H54 (cell line): Measurements from ENCODE around the gene RAD51B.

Experiments
- DNase-seq: peaks from one replicate; pipeline ENCODE4 v3.0.0; 2011; ENCODE audit warnings: low spot score, mixed read lengths; ENCODE audit not compliant: insufficient read length
- FAIRE-seq: peaks from 3 replicates; lab custom pipeline; 2011; peaks lifted over from hg19 to GRCh38; lab: Jason Lieb, UNC
- POLR2A ChIP-seq: IDR thresholded peaks from 2 replicates; pipeline ENCODE4 v1.6.1; 2011; ENCODE audit warnings: low read depth, mild to moderate bottlenecking, low read length

Gene RAD51B

DNA sequence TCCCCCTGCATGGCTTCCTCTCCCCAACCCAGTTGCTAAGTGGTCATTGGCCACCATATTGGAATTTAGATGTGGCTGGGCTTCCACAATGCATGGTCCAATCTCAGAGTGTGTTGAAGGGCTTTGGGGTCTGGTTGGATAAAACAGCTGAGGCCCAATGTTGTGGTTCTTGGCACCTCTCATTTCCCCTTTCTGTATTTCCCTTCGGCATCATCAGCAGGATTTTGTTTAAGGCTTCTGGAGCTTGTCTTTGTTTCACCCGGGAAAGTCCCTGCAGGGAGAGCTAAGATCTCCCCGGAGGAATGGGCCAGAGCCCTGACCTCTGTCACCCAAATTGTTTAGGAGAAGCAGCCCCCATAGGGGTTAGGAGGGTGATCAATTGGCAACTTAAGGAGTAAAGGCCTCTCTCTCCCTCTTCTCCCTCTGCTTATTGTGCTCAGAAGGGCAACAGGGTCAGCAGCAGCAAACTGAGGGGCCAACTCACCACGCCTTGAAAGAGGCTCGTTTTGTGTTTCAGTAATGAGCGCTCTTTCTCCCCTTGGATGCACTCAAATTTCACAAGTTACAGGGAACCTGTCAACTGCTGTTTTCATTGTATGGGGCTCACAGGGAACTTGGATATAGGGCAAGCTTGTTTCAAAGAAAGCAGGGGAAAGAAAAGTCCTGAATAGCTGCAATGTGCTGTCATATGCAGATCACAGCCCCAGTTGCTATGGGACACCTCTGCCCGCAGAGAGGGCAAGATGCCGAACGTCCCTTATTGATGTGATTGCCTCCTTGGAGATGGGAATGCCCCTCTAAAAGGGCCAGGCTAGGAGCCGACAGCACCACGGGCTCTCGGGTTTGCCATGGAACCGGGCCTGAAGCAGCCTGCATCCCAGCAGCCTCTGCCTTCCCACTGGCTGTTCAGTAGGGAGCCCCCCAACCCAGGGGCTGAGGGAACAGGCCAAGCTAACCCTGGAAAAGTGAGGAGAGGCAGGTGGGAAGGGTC, 749.6 kb downstream of the RAD51B start:
- no peak for TF ChIP-seq POLR2A
- no peak for DNase-seq
- no peak for FAIRE-seq

DNA sequence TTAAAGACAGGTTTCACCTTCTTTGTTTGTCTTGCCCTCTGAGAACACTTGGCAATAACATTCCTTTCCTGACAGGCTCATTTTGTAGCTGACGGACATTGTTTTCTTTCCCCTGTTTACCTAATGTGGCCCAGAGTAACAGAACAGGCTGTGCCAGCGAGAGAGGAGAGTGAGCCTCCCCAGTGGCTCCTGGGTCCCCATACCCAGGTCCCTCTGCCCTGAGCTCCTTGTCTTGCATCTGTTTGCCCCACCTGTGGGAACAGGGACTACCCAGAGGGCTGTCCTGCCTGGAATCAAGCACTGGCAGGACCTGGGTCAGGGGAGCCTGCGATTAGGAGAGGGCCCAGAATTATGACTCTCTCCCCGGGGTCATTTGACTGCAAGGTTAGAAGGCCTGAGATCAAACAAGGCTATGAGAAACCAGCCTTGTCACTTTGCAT, 750.4 kb downstream of the RAD51B start:
- TF ChIP-seq POLR2A: no peak
- FAIRE-seq (no peak), DNase-seq (no peak)

DNA sequence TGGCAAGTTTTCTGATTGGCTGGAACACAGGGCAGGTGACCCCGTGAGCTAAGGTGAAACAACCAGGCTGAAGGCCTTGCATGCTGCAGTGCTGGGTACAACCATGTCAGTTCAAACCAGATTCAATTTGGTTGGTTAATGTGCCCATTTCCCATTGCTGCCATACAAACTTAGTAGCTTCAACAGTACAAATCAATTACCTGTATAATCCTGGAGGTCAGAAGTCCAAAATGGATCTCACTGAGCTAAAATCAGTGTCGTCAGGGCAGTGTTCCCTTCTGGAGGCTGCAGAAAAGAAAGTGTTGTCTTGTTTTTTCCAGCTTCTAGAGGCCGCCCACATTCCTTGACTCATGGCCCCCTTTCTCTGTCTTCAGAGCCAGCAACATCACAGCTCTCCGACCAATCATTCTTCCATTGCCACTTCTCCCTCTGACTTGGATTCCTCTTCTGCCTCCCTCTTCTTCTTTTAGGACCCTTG, 751.6 kb downstream of the RAD51B start:
- DNase-seq: no peak
- no peak for FAIRE-seq
- no peak for TF ChIP-seq POLR2A

DNA sequence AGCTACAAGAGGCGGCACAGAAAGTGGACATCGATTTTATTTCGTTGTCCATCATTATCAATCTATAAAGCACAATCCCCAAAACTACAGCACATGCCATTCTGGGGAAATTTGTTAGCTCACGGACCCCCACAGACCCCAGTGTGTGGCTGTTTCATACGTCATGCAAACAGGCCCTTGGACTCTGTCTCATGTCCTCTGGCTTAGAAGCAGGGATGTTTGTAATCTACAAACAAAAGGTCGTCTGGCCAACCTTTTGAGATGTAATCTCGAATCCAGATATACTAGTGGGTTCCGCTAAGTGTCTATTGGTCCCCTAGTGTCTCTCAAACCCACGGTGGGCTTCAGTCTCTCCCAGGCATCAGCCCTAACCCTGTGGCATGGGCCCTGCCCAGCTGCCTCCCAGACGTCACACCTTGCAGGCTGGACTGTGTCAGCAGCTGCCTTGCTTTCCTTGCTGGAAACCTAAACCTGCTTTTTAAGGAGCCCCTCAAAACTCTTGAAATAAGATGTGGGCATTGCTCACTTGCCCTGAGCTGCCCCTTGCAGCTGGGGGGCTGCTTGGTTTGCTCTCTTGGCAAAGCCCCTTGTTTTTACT, 752.4 kb downstream of the RAD51B start:
- DNase-seq (no peak), FAIRE-seq (no peak)
- no peak for TF ChIP-seq POLR2A

DNA sequence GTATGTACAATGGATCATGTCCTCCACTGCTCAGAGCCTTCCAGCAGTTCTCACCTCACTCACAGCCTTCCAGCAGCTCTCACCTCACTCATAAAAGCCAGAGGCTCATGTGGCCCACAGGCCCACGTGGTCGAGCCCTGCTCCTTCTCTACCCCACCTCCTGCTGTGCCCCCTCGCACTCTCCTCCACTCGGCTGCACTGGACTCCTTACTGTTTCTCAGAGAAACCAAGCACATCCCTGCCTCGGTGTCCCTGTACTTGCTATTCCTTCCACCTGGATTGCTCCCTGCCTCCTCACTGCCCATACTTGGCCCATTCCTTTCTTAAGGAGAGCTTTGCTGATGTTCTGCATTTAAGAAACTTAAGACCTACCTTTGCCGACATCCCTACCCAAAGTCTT, 753.5 kb downstream of the RAD51B start:
- FAIRE-seq: no peak
- DNase-seq: no peak
- TF ChIP-seq POLR2A: no peak

DNA sequence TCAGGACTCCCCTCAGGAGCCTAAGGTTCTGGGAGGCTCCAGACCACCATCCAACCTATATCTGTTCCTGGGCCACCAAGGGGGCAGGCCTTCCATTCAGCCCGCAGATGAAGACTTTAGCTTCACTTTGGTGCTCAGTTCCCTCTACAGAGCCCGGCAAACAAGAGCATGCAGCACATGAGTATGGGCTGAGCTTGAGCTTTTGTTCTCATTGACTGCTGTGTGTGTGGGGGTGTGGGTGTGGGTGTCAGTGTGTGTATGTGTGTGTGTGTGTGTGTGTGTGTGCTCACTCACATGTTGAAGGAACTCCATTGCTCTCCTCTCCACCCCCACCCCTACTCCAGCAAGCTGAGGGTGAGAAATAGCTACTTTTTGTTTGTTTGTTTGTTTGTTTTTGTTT, 754.1 kb downstream of the RAD51B start:
- DNase-seq (no peak), FAIRE-seq (no peak)
- no peak for TF ChIP-seq POLR2A

DNA sequence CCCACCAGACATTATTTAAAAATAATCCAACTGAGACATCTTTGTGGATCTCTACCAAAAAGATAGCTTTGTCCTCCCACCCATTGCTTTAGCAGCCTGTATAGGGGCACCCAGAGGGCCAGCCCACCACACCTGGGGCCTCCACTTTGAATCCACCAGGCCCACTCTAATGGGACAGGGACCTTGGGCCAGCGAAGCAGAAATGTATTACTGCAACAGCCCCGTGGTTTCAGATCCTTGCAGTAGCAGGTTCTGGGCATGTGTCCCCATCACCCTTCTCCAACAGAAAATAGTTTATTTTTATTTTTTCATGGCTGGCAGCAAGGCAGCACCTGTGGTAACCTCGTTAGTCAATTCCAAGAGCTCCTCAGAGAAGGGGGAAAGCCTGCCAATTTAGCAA, 754.9 kb downstream of the RAD51B start:
- no peak for FAIRE-seq
- no peak for DNase-seq
- TF ChIP-seq POLR2A: no peak

DNA sequence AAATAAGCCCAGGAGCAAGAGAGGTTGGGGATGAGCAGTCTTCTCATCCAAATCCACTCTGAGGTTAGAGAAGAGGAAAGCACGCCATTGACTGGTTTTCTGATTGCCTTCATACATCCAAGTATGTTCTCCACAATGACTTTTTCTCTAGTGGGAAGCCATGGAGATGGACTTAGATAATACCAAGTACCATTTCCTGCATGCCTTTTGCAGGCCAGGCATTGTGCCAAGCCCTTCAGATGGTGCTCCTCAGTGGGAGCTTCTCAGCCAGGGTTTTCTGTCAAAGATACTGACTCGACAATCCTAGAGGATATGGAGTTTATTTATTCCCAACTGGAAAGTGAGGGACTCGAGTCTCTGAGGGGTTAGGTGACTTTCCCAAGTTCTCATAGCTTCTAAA, 755.3 kb downstream of the RAD51B start:
- no peak for TF ChIP-seq POLR2A
- no peak for DNase-seq
- FAIRE-seq: no peak

DNA sequence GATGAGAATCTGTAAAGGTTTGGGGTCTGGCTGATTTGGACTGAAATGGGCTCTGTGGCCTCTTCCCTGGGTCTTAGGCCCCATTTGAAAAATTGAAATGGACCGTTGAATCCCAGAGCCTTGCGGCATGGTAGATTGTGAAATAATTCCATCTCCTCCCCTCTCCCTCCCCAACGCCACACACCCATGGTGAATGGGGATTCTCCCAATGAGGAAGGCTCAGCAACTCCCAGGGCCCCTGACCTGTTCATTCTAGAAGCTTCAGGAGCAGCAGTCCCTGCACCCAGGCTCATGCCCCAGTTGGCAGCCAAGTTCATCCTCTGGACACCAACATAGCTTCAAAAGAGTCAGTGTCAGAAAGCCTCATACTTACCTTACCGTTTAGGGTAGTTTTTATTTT, 755.8 kb downstream of the RAD51B start:
- FAIRE-seq (no peak), DNase-seq (no peak)
- no peak for TF ChIP-seq POLR2A

DNA sequence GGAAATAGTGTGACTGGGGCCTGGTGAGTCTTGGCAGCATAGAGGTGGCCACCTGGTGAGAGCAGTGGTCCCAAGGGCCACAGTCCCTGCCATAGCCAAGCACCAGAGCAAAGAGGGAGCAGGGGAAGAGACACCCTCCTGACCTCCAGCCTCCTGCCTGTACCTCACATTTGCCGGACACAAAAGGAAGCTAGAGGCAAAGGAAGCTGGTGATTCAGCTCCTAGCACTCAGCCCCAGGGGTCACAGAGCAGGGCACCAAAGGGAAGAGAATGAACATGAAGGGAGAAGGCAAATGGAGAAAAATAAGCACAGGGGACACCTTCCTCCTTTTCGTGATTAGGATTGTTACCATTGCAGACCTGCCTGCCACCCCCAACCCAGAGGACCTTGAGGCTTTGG, 756.5 kb downstream of the RAD51B start:
- no peak for FAIRE-seq
- TF ChIP-seq POLR2A: no peak
- DNase-seq: no peak

DNA sequence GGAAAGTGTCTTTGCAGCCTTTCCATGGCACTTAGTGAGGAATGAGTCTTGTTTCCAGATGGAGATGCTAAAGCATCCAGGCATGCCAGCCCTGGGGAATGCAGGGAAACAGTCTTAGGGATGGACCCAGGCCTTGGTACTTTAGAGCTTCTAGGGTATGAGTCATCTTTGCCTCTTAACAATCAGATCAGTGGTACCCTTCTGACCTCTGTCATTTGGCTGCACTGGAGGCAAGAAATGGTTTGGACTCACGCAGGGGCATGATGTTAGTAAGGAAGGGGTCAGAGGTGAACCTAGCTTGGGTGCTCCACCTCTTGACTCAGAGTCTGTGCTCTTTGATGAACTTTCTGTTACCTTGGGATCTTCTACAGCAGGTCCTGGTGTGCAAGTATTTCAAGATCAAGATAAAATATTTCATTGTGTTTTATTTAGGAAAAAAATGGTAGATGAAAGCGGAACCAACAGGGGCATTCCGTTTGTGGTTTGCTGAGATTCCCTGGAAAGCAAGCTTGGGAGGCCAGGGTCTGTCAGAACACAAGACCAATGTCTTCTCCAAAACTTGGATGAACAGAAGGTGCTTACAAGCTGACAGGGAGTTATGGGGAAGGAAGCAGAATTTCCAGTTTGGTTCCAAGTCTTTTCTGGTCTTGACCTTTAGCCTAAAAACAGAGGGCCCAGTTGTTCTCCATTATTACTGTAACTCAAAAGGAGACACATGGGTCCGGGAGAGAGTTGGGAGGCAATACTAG, 757.1 kb downstream of the RAD51B start:
- peak; percentile 34 for DNase-seq
- FAIRE-seq: peak; percentile 73
- TF ChIP-seq POLR2A: no peak

DNA sequence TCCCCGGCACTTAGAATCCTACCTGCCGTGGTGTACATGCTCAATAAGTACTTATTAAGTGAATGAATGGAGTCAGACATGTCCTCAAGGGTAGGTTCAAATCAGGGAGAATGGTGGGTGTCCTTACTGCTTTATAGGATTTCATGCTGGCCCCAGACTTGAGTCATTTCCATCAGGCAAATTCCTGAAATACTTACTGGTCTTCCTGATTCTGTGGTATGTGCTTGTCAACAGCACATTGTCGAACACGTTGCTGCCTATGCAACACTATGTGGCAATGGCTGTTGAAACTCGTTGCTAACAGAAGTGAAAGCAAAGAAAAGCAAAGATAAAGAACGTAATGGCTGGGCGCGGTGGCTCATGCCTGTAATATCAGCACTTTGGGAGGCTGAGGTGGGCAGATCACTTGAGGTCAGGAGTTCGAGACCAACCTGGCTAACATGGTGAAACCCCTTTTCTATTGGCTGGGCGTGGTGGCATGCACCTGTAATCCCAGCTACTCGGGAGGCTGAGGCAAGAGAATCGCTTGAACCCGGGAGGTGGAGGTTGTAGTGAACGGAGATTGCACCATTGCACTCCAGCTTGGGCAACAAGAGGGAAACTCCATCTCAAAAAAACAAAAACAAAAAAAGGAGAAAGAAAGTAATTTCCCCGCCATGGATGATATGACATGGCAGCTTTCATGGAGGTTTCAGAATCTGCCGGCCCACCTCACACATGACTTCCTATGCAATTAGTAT, 758.4 kb downstream of the RAD51B start:
- TF ChIP-seq POLR2A: no peak
- FAIRE-seq: peak; percentile 23
- DNase-seq: peak; percentile 66

DNA sequence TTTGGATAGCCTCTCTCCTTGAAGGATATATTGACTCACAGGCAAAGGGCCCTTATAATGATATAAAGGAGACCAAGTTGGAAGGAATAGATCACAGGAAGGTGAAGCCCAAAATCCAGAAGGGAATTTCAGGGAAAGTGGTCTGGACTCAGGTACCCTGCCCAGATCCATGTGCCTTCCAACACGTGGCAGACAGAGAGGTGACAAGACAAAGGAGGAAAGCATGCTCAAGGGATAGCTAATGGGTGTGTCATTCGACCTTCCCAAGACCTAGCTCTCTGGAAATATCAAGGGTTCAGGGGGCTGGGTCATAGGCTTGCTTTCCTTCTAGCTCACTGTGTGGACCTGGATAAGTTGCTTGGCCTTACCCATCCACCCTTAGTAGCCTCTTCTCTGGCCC, 759.0 kb downstream of the RAD51B start:
- DNase-seq (no peak), FAIRE-seq (no peak)
- TF ChIP-seq POLR2A: no peak
